ENCODE results near the gene ARHGEF18.

Gene ARHGEF18

DNA sequence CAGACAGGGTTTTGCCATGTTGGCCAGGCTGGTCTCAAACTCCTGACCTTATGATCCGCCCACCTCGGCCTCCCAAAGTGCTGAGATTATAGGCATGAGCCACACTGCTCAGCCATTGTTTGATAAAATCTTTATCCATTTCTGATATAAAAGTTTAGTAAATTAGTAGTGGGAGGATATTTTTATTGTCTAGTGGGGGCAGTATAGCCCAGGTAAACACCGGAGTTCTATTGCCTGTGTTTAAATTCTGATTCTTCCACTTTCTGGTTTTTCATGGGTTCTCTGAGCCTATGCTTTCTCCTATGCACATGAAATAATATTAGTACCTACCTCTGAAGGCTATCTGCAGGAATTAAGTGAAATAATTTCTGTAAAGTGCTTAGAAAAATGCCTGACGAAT, 20.1 kb upstream of the ARHGEF18 start:
- TF ChIP-seq, protein P1, sequence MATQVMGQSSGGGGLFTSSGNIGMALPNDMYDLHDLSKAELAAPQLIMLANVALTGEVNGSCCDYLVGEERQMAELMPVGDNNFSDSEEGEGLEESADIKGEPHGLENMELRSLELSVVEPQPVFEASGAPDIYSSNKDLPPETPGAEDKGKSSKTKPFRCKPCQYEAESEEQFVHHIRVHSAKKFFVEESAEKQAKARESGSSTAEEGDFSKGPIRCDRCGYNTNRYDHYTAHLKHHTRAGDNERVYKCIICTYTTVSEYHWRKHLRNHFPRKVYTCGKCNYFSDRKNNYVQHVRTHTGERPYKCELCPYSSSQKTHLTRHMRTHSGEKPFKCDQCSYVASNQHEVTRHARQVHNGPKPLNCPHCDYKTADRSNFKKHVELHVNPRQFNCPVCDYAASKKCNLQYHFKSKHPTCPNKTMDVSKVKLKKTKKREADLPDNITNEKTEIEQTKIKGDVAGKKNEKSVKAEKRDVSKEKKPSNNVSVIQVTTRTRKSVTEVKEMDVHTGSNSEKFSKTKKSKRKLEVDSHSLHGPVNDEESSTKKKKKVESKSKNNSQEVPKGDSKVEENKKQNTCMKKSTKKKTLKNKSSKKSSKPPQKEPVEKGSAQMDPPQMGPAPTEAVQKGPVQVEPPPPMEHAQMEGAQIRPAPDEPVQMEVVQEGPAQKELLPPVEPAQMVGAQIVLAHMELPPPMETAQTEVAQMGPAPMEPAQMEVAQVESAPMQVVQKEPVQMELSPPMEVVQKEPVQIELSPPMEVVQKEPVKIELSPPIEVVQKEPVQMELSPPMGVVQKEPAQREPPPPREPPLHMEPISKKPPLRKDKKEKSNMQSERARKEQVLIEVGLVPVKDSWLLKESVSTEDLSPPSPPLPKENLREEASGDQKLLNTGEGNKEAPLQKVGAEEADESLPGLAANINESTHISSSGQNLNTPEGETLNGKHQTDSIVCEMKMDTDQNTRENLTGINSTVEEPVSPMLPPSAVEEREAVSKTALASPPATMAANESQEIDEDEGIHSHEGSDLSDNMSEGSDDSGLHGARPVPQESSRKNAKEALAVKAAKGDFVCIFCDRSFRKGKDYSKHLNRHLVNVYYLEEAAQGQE (IDR thresholded peaks at IDR 0.05; ENCODE audit: insufficient replicate concordance, low read depth), result no peak
- TF ChIP-seq, protein P2, sequence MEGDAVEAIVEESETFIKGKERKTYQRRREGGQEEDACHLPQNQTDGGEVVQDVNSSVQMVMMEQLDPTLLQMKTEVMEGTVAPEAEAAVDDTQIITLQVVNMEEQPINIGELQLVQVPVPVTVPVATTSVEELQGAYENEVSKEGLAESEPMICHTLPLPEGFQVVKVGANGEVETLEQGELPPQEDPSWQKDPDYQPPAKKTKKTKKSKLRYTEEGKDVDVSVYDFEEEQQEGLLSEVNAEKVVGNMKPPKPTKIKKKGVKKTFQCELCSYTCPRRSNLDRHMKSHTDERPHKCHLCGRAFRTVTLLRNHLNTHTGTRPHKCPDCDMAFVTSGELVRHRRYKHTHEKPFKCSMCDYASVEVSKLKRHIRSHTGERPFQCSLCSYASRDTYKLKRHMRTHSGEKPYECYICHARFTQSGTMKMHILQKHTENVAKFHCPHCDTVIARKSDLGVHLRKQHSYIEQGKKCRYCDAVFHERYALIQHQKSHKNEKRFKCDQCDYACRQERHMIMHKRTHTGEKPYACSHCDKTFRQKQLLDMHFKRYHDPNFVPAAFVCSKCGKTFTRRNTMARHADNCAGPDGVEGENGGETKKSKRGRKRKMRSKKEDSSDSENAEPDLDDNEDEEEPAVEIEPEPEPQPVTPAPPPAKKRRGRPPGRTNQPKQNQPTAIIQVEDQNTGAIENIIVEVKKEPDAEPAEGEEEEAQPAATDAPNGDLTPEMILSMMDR (IDR thresholded peaks at IDR 0.05; ENCODE audit: insufficient read depth, low read length), result no peak
- TF ChIP-seq SPI1 (IDR thresholded peaks at IDR 0.05; ENCODE audit: borderline replicate concordance, low read depth), result no peak
- no peak for TF ChIP-seq GABPA (IDR thresholded peaks at IDR 0.05; ENCODE audit: low read depth)
- TF ChIP-seq POLR2AphosphoS5 (IDR thresholded peaks at IDR 0.05; ENCODE audit: low read depth), result no peak
- DNase-seq (ENCODE audit: low read depth in 1 of 2, low spot score in 1 of 2), result no peak

DNA sequence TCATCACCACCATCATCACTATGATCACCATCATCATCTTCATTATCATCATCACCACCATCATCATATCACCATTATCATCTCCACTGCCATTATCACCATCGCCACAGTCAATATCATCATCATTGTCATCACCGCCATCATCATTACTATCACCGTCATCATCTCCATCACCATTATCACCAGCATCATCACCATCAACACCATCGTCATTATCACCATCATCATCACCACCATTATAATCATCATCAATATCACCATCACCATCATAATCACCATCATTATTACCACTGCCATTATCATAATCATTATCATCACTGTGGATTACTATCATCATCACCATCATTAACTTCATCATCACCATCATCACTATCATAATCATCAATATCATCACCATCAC, 17.3 kb upstream of the ARHGEF18 start:
- H3K27ac ChIP-seq (replicated peaks), result no peak overlapping the region
- no peak for DNase-seq (ENCODE audit: low read depth in 1 of 2, low spot score in 1 of 2)
- no peaks in the 10 kb centered on the region for H3K27me3 ChIP-seq (ENCODE audit: insufficient read depth, poor library complexity, severe bottlenecking)
- TF ChIP-seq GABPA (IDR thresholded peaks at IDR 0.05; ENCODE audit: low read depth) (no peak), SPI1 (IDR thresholded peaks at IDR 0.05; ENCODE audit: borderline replicate concordance, low read depth) (no peak), POLR2AphosphoS5 (IDR thresholded peaks at IDR 0.05; ENCODE audit: low read depth) (no peak)
- TF ChIP-seq, protein P2 (IDR thresholded peaks at IDR 0.05; ENCODE audit: insufficient read depth, low read length), result no peak
- TF ChIP-seq, protein P1 (IDR thresholded peaks at IDR 0.05; ENCODE audit: insufficient replicate concordance, low read depth), result no peak
- no peak overlapping the region for H3K4me3 ChIP-seq (replicated peaks; ENCODE audit: insufficient read depth, low read length)

More for the DNA sequence above, 20.1 kb upstream of the ARHGEF18 start:
- no peaks in the 10 kb centered on the region for H3K27me3 ChIP-seq (ENCODE audit: insufficient read depth, poor library complexity, severe bottlenecking)
- no peak overlapping the region for H3K4me3 ChIP-seq (replicated peaks; ENCODE audit: insufficient read depth, low read length)
- no peak overlapping the region for H3K27ac ChIP-seq (replicated peaks)

DNA sequence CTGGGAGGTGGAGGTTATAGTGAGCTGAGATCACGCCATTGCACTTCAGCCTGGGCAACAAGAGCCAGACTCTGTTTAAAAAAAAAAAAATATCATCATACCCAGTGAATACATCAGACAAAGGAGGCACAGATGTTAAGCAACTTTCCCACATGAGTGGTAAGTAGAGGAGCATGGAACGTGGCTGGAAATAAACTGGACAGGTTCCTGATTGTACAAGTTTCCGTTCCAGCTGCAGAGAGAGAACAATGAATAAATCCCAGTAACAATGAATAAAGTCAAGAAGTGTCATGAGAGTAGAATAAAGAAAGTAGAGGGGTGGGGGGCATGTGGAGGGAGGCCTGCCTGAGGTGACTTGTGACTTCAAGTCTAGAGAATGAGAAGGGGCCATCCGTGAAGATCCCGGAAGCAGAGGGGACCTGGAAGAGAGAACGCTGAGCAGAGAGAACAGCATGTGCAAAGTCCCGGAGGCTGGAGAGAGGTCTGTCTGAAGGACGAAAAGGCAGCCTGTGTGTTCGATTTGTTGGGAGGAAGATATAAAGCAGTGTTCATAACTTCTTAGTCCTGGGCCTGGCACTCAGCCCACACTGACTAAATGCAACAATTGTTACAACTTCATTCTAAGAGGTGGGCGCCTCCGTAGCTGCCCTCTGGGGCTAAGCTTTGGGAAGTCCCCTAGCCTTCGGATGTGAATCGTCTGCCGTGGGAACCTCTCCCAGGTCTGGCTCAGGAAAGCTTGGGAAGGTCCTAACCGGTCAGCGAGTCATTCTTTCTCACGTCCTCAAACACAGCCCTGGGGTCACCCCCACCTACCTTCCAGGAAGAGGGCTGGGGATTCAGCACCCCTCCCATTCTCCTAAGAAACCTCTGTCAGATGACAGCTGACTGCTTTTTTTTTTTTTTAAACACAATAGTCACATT, 15.3 kb upstream of the ARHGEF18 start:
- H3K27ac ChIP-seq (replicated peaks), result no peak overlapping the region
- no peak overlapping the region for H3K4me3 ChIP-seq (replicated peaks; ENCODE audit: insufficient read depth, low read length)
- no peak for DNase-seq (ENCODE audit: low read depth in 1 of 2, low spot score in 1 of 2)
- no peak for TF ChIP-seq SPI1 (IDR thresholded peaks at IDR 0.05; ENCODE audit: borderline replicate concordance, low read depth)
- TF ChIP-seq, protein P2 (IDR thresholded peaks at IDR 0.05; ENCODE audit: insufficient read depth, low read length), result no peak
- TF ChIP-seq, protein P1 (IDR thresholded peaks at IDR 0.05; ENCODE audit: insufficient replicate concordance, low read depth), result no peak
- no peaks in the 10 kb centered on the region for H3K27me3 ChIP-seq (ENCODE audit: insufficient read depth, poor library complexity, severe bottlenecking)
